ENCODE measurements around the gene CDK3.

CDK3 gene

DNA sequence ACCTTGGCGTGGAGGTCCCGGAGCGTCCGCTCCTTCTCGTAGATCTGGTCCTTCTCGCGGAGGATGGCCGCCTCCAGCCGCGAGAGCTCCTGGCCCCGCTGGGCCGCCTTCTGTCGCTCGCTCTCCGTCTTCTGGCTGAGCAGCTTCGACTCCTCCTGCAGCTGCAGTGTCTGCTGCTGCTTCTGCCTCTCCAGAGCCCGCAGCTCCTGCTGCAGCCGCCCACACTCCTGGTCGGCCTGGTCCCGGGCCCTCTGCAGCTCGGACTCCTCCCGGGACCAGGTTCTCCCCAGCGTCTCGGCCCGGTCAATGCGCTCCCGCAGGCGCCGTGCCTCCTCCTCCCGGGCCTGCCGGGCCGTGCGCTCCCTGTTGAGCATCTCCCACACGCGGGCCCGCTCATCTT lies 7.6 kb downstream of the CDK3 start:
- TF ChIP-seq SIN3A (IDR thresholded peaks at IDR 0.05; ENCODE audit: borderline replicate concordance, insufficient read depth, low read length), result no peak
- TF ChIP-seq, protein P1, sequence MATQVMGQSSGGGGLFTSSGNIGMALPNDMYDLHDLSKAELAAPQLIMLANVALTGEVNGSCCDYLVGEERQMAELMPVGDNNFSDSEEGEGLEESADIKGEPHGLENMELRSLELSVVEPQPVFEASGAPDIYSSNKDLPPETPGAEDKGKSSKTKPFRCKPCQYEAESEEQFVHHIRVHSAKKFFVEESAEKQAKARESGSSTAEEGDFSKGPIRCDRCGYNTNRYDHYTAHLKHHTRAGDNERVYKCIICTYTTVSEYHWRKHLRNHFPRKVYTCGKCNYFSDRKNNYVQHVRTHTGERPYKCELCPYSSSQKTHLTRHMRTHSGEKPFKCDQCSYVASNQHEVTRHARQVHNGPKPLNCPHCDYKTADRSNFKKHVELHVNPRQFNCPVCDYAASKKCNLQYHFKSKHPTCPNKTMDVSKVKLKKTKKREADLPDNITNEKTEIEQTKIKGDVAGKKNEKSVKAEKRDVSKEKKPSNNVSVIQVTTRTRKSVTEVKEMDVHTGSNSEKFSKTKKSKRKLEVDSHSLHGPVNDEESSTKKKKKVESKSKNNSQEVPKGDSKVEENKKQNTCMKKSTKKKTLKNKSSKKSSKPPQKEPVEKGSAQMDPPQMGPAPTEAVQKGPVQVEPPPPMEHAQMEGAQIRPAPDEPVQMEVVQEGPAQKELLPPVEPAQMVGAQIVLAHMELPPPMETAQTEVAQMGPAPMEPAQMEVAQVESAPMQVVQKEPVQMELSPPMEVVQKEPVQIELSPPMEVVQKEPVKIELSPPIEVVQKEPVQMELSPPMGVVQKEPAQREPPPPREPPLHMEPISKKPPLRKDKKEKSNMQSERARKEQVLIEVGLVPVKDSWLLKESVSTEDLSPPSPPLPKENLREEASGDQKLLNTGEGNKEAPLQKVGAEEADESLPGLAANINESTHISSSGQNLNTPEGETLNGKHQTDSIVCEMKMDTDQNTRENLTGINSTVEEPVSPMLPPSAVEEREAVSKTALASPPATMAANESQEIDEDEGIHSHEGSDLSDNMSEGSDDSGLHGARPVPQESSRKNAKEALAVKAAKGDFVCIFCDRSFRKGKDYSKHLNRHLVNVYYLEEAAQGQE (IDR thresholded peaks at IDR 0.05; ENCODE audit: insufficient read depth in 1 of 2, low read depth in 2 of 2, low read length in 2 of 2), result no peak
- no peak for TF ChIP-seq TAF1 (IDR thresholded peaks at IDR 0.05; ENCODE audit: borderline replicate concordance, insufficient read depth, low read length)
- no peak for TF ChIP-seq FOXP2 (optimal IDR thresholded peaks at IDR 0.05; ENCODE audit: borderline replicate concordance, extremely low read depth, extremely low read length, insufficient read depth)
- TF ChIP-seq POLR2AphosphoS5 (IDR thresholded peaks at IDR 0.05; ENCODE audit: low read depth, low read length), result no peak

DNA sequence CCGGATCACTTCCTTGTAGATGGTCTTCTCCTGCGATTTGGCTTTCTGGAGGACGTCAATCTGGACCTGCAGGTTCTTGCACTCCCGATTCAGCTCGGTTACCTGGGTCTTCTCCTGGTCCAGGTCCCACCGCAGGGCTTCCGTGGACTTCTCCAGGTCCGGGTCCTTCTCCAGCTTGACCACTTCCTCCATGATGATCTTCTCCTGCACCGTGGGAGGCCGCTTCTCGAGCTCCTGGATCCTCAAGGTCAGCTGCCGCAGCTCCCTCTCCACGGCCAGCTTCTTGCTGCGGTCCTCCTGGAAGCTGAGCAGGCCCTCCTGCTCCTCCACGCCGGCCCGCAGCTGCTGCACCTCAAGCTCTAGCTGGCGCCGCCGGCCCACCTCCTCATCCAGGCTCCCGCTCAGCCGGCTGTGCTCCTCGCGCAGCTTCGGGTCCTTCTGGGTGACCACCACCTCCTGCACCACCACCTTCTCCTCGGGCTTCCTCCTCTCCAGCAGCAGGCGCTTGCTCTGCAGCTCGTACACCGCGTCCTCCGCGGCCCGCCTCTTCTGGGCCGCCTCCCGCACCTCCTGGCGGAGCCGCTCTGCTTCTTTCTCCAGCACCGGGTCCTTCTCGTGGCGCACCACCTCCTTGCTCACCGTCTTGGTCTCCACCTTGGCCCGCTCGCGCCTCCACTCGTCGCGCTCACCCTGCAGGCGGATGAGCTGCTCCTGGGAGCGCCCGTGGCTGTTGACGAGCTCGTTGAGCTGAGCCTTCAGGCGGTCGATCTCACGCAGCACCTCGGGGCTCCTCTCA lies 8.2 kb downstream of the CDK3 start:
- TF ChIP-seq POLR2AphosphoS5 (IDR thresholded peaks at IDR 0.05; ENCODE audit: low read depth, low read length) (no peak), FOXP2 (optimal IDR thresholded peaks at IDR 0.05; ENCODE audit: borderline replicate concordance, extremely low read depth, extremely low read length, insufficient read depth) (no peak), SIN3A (IDR thresholded peaks at IDR 0.05; ENCODE audit: borderline replicate concordance, insufficient read depth, low read length) (no peak), TAF1 (IDR thresholded peaks at IDR 0.05; ENCODE audit: borderline replicate concordance, insufficient read depth, low read length) (no peak)
- TF ChIP-seq, protein P1 (IDR thresholded peaks at IDR 0.05; ENCODE audit: insufficient read depth in 1 of 2, low read depth in 2 of 2, low read length in 2 of 2), result no peak

DNA sequence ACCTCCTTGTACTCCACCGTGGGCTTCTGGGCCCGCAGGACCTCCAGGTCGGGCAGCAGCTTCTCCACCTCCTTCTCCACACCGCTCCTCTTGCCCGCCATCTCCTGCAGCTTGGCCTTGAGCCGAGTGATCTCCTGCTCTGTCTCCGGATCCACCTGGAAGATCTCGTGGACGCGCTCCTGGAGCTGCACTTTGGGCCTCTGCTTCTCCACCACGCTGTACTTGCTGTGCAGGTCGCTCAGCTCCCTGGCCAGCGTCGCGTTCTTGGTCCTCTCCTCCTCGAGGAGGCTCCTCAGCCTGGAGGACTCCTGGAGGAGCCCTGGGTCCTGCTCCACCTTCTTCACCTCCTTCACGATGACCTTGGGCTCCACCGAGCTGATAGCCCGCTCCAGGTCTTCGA lies 8.8 kb downstream of the CDK3 start:
- TF ChIP-seq POLR2AphosphoS5 (IDR thresholded peaks at IDR 0.05; ENCODE audit: low read depth, low read length) (no peak), TAF1 (IDR thresholded peaks at IDR 0.05; ENCODE audit: borderline replicate concordance, insufficient read depth, low read length) (no peak), SIN3A (IDR thresholded peaks at IDR 0.05; ENCODE audit: borderline replicate concordance, insufficient read depth, low read length) (no peak), FOXP2 (optimal IDR thresholded peaks at IDR 0.05; ENCODE audit: borderline replicate concordance, extremely low read depth, extremely low read length, insufficient read depth) (no peak)
- TF ChIP-seq, protein P1 (IDR thresholded peaks at IDR 0.05; ENCODE audit: insufficient read depth in 1 of 2, low read depth in 2 of 2, low read length in 2 of 2), result no peak

DNA sequence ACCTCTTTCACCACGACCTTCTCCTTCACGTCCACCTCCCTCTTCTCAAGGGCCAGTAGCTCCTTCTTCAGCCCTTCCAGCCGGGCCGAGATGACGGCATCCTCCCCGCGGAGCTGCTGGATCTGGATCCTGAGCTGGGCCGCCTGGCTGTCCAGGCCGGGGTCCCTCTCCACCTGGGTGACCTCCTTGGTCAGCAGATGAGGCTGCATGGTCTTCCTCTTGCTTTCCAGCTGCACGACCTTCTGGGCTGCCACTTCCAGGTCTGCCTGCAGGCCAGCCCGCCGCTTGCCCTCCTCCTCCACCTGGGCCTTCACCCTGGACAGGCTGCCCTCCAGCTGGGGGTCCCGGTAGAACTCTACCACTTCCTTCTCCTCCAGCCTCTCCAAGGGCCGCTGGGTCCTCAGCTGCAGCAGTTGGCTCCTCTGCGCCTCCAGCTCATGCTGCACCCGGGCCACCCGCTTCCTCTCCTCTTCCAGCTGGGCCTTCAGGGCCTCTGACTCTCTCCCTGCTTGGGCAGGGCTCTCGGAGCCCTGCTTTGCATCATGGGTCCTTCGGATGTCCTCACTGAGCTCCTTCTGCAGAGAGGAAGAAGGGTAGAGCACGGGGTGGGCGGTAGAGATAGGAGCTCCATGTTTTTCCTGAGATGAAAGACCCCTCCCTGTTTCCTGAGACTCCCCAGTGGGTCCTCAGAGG lies 9.5 kb downstream of the CDK3 start:
- TF ChIP-seq POLR2AphosphoS5 (IDR thresholded peaks at IDR 0.05; ENCODE audit: low read depth, low read length), result no peak
- TF ChIP-seq TAF1 (IDR thresholded peaks at IDR 0.05; ENCODE audit: borderline replicate concordance, insufficient read depth, low read length), result no peak
- no peak for TF ChIP-seq FOXP2 (optimal IDR thresholded peaks at IDR 0.05; ENCODE audit: borderline replicate concordance, extremely low read depth, extremely low read length, insufficient read depth)
- TF ChIP-seq SIN3A (IDR thresholded peaks at IDR 0.05; ENCODE audit: borderline replicate concordance, insufficient read depth, low read length), result no peak
- TF ChIP-seq, protein P1 (IDR thresholded peaks at IDR 0.05; ENCODE audit: insufficient read depth in 1 of 2, low read depth in 2 of 2, low read length in 2 of 2), result no peak

Measured in PFSK-1 (cell line).